HG03432 (cell line): ENCODE results near the gene C6orf136.
A peak's percentile ranks its signal among the peaks of the same experiment; 100 is the strongest.

Experiments
- ATAC-seq: cut with Tn5 transposase; IDR thresholded peaks from one replicate; pipeline ENCODE4 v1.9.1; 2021; ENCODE audit warnings: mild to moderate bottlenecking, moderate library complexity; ENCODE audit not compliant: unreplicated experiment

The C6orf136 gene

DNA sequence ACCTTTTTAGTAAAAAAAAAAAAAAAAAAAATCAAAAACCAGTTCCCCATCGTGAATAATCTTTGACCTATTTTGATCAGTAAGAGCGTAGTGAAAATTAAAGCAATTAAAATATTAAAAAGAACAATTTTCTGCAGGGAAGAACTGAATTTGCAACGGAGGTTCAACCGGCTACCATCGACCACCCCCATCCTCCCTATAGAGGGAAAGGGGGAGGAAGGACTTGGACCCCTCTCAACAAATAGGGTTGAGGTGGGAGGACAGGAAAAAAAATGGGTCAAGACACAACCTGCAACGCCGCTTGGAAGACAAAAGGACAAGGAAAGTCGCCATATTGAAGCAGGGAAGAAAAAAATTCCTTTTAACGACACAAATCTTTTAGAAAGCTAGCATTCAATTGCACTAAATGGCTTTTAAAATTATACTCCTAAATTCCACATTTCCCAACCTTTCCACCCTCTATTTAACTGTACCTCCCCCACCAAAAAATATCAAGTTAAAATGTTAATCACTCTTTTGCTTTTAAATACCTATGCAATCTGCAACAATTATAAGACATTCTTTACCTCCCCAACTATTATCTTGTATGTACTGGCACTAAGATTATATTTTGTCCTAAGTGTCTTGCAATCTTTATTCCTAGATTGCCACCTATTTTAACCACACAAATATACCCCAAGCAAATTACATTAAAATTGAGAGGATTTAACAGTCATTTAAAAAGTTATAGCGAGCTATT is 31.5 kb upstream of the C6orf136 start:
- no peak for ATAC-seq

DNA sequence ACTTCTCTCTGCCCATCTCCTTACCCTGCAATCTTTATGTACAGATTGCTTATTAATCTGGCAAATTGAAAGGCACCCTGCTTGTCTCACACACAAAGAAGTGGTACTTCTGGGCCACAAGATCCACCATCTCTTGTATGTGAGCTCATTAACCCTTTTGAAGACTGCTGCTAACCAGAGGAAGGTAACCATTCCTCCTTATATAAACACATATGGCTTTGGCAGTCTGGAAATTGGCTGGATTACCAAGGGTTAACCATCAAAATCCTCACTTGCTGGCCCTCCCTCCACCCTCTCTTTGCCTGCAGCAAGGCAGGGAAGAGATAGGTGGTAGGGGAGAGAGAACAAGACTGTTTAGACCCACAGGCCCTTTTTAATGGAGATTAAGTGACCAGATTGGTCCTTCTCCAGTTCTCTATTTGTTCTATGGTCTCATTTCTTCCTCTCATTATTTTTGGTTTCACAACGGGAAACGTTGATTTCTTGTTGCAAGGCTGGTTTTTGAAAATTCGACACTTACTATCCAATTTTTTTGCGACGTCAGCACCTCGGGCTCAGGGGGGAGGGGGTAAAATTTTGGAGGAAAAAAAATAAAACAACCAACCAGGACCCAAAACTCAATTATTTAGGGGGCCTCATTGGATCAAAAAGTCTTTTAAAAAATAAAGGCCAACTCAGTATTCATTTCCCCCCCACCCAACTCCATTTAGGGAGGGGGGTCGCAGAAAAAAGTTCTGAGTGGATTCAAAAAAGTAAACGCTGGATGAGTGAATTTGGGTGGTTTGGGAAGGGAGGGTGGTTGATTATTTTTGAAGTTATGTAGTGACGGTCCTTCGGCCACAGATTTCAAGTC is 30.7 kb upstream of the C6orf136 start:
- no peak for ATAC-seq

DNA sequence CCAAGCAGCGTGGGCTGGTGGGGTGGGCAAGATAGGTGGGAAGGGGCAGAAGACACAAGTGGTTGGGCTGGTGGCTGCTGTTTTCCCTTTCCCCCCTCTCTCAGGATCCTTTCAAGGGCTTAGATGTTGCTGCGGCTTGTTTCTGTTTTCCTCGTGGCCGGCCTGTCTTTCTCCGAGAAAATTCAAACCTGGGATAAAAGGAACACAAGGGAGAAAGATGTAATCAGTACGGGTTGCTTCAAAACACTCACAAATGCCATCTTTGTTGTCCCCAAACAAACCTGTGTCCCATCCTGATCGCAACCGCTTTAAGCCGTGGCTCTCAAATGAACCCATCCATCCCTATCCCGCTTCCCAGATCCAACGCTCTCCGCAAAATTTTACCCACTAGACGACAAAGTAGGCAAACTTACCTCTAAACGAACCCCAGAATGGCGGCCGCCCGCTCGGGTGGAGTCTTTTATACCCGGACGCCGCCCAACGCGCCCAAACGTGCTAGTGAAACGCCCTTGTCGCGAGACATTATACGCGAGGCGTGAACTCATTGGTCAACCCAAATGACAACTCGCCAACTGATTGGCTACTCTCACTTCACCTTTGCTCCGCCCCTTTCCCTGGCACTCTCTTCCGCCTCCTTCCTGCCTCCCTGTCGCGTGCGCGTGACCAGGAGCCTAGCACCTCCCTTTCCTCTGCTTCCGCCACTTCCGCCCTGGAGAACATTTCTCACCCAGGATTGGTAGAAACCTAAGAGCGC is 29.9 kb upstream of the C6orf136 start, which contains the start of gene PPP1R10:
Gene PPP1R10 (minus strand): TSS at position 433 of the 754 bp plus-strand sequence. CDS start 7,299 bp downstream, outside the sequence.
- ATAC-seq = peak; percentile 80

DNA sequence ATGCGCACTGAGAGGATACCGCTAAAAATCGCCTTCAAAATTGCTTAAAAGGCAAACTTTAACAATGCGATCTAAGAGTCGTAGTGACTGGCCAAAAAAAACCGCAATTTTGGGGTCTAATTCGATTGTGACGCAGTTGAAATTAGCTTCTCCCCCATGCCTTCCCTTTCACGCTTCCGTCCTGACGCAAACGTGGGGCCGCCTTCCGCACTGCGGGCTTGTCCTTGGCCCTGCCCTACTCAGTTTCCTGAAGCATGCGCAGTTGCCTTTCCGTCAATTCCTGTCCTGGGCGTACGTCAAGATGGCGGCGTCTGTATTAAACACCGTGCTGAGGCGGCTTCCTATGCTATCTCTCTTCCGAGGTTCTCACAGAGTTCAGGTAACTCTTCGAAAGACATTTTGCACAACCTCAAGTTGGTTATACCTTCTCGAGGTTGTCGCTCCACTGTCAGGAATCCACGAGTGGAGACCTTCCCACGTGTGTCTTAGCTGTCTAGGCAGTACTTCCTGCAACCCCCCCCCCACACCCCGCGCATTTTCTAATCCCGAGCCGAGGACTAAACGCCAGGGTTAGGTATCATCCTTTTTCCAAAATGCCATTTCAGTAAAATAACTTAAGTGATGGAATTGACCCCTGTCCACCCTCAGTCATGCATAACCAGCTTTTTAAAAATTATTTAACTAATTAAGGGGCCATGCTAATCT is 29.2 kb upstream of the C6orf136 start, which contains the start of gene MRPS18B:
Gene MRPS18B (plus strand): TSS at position 276 of the 705 bp plus-strand sequence. CDS start 26 bp downstream, at position 302.
- ATAC-seq = peak; percentile 73

DNA sequence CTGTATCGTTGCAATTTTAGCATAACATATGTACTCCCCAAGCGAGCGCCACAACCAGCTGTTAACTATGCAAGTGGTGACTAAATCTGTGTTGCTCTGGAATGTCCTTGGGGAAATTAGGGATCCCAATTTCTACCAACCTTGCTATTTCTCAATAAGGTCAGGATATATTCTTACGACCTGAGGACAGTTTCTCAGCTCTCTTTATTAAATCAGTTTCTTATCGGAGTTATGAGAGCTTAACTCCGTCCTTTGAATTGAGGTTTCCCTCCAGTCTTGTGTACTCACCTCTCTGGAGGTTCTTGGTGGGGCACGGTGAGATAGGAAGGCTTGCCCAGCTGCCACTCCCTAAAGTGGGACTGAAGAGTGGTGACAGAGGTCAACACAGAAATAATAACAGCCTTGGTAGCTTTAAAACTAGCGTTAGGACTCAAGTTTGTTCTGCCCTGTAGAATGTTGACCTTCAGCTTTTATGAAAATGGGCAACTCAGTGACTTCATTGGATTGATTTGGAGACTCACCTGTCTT is 28.6 kb upstream of the C6orf136 start:
- no peak for ATAC-seq

DNA sequence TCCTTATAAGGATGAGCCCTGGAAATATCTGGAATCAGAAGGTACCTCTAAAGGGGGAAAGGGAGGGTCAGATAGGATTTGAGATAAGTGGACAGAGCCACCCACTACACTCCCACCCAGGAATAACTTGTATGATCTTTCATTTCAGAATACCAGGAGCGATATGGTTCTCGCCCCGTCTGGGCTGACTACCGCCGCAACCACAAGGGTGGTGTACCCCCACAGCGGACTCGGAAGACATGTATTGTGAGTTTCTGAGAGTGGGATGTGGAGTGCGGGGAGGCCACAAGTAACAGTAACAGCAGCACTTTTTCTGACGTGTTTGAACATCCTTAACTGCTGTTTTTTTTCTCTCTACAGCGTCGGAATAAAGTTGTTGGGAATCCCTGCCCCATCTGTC is 27.4 kb upstream of the C6orf136 start:
- ATAC-seq = no peak

DNA sequence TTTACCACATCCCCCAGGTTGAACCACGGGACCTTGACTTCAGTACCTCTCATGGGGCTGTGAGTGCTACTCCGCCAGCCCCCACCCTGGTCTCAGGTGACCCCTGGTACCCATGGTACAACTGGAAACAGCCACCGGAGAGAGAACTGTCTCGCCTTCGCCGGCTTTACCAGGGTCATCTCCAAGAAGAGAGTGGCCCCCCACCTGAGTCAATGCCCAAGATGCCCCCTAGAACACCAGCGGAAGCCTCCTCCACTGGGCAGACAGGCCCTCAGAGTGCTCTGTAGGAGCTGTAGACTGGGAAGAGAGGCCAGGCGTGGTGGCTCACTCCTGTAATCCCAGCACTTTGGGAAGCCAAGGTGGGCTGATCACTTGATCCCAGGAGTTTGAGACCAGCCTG is 21.4 kb upstream of the C6orf136 start:
- ATAC-seq = no peak

DNA sequence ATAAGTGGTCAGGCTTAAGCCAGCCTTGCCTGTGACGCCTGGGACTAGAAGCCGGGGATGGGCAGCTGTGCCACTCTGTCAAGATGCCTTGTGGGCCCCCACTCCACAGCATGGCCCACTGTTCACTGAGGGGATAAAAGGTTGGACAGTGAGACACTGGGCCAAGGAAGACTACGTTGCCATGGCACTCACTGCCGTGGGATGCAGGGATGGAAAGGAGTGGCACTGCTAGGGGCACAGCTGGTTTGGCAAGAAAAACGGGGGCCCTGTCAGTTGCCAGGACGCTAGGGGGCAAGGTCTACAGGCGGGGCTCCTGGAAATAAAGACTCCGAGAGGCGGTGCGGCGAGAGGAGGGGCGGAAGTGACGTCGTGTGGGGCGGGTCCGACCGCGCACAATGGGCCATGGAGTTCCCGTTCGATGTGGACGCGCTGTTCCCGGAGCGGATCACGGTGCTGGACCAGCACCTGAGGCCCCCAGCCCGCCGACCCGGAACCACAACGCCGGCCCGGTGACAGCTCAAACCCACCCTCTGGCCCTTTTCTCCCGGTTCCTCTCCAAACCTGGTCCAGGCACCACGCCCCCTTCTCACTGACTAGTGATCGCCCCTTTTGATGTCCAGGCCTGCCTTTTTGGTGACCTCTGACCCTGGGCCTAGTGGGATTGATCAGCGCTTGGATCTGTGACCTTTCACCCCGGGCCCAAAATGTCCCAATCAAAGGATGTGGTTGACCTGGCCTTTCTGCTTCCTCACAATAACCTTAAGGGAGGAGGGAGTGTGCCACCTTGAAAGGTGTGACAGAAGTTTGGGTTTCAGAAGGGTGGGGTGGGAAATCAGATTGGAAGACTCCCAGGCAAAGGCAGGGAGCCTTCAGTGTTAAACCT is 20.2 kb upstream of the C6orf136 start, which contains the start of gene ATAT1:
Gene ATAT1 (plus strand): TSS at position 391 of the 883 bp plus-strand sequence.
- peak; percentile 90 for ATAC-seq

DNA sequence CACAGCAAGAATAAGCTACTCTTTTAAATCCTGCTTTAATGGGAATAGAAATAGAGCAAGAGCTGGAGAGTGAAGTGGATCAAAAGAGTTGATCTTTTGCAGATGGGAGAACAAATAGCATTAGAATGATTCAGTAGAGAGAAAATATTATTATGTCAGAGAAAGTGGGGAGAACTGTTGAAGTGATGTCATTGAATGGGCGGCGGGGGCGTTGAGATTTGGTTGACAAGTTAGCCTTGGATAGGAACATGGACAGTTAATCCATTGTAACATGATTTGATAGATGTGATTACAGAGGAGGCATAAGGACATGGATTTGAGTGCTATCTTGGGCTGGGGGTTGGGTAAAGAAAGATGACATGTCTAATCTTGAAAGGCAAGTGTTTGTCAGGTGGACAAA is 11.1 kb upstream of the C6orf136 start:
- no peak for ATAC-seq

DNA sequence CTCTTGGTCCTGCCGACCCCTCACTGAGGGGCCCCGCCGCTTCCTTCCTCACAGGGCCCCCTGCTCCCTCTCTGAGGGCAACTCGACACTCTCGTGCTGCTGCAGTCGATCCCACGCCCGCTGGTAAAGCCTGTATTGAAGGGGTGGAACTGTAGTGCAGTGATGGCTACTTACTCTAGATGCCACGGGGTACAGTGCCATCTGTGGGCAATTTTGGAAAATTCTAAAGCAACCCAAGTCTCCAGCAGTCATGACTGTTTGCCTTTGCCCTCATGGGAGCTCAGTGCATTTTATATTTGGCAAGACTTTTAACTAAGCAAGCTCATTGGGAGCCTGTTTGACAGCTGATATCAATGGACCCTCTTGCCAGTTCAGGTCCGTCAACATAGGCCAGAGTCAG is 6.5 kb upstream of the C6orf136 start:
- ATAC-seq = no peak

DNA sequence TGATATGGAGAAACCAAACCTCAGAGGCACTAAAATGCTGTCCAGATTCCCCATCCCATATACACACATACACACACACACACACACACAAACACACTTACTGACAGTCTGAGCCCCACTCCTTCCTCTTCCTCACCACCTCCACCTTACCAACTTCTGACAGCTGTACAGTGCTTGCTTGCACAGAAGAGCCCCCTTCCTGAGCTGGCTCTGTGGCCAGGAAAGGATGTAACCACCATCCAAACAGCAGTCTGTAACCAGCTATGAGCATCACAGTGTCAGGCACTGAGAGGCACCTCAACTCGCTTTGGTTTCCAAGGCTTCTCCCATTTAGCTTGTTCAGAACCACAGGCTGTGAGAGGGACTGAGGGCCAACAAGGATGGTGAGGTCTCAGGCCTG is 5.9 kb upstream of the C6orf136 start:
- ATAC-seq = no peak

DNA sequence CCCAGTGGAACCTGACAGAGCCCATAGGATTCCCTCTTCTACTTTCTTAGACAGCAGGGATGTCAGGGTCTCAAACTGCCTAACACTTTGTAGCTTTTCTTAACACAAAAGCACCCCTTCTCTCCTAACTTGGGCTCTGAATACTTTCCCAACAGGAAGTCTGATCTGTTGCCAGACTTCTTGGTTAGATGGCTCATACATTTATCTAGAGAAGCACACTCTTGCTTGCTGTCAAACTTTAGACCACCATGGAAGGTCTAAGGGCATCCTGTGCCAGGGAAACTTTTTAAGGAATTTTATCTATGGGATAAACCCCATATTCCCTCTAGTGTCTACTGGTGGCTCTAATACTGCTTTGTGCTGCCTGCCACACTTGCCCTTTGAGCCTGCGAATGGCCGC is 3.3 kb upstream of the C6orf136 start:
- ATAC-seq = no peak

DNA sequence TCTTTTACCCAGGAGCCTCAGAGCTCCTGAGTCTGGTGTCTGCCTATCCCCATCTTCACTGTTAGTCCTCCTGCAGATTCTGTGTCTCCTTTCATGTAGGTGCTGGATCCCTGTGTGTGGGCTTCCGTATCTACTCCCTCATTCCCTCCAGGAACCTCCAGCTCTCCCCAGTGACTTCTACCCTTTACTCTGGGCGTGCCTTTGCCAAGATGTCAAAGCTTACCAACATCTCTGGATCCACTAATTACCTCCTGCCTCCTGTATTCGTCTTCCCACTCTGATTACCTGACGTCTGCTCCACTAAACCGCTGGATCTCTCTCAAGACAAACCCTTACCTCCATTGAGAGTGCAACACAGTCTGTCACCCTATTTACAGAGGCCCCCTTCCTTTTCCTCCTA is 2.2 kb upstream of the C6orf136 start:
- ATAC-seq = no peak

DNA sequence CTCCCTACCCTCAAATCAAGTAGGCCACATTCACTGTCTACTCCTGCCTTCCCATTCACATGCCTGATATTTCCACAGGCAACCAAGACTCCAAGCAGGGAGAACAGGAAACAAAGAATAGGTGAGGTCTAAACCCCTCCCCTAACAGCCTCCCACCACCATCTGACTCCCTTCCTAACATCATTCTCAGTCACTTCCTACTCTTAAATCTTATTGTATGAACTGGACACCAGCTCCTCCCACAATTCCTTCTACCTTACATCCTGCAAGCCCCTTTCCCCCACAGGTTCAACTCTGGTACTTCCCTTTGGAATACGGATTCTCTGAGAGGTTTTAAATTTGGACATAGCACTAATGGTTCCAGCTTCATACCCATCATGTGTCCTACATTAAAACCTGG is 944 bp upstream of the C6orf136 start:
- ATAC-seq = no peak

DNA sequence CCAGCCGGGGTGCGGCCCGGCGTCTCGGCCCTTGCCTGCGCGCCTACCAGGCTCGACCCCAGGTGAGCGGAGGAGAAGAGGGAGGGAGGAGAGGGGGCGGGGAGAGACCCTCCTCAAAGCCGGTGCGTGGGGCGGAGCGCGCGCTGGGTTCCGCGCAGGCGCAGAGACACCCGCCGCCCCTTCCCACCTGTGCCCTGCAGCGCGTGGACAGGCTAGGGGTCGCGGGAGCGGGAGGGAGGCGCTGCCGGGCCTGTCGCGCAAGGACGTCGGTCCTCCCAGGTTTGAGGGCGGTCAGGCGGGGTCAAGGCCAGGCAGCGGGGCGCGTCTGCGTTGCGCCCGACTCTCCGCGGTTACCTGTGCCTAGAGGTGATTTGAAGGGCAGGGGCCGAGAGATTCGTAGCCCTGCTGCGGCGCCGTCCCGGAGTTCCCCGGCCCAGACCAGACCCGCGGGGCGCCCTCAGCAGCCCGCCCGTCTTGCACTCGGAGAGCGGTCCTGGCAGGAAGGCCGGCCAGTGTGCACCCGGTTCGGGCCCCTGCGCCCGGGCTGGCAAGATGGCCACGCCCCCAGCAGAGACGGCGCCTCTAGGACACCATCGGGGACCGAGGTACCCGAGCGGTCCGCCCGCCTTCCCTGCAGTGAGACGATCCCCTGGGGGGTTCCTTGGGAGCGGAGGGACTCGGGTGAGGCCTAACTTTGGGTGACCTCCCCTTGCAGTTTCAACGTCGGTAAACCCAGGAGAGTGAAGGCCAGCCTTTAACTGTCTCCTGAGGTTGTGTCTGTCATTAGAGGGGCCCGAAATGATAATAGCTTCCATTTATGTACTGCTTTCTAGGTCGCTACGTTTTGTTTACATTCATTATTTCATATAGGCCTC is 546 bp downstream of the C6orf136 start:
- peak; percentile 71 for ATAC-seq

DNA sequence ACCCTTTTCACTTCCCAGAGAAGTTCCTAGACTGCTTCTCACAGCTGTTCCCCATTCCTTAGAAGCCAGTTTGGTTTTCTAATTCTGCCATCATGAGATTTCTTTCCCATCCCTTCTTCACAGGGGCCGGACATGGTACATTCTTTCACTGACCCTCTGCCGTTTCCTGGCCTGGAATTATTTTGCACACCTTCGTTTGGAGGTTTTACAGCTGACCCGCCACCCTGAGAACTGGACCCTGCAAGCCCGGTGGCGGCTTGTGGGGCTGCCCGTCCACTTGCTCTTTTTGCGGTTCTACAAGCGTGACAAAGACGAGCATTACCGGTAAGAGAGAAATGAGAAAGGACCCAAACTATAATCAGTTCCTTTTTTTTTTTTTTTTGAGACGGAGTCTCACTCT is 4.2 kb downstream of the C6orf136 start:
- no peak for ATAC-seq

DNA sequence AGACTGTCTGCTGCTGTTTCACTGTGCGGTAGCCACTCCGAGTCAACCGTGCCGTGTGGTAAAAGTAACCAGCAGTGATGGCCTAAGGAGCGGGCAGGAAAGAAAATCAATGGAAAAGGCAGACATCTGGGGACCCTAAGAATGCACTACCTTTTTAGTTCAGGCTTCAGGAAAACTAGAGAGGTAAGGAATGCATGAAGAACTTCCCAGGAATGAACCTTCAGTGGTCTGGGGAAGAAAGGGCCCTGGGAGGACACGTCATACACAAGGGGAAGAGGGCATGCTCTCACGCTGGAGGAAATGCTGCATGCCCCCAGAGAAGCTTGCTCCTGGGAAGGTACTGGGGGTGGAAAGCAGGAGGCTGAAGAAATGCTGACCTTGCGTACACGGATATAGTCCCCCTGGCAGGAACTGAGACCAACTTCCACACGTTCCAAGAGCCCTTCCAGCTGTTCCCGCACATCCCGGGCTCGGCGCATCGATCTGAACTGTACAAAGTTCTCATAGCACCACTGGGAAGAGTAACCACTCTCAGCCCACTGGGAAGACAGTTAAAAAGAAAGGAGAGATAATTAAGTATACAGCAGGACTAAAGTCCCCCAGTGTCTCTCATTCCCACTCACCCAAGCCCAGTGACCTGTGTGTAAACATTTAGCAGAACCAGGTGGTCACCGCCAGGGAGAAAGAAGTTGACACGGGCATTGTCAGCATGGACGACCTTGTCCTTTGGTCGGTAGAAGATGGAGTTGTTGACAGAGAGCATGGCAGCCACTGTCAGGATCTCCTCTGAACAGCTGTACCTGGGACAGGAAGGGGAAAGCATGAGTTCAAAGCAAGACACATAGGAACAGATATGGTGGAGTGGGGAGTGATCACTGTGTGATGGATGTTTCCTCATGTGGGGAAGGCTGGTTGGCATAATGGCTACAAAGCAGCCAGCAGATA is 8.1 kb downstream of the C6orf136 start:
- no peak for ATAC-seq
